Measurements from ENCODE around the gene SUGCT.

GRCh38 chr7:40761762-40762560 is 627.2 kb downstream of the SUGCT start:
- TF ChIP-seq CTCF (conservative IDR thresholded peaks at IDR 0.05), result peak; percentile 9; the same call in 1 of the 2 replicates
- no peak for TF ChIP-seq ZFX (IDR thresholded peaks at IDR 0.05)

Data from C4-2B (cell line).